ENCODE measurements around the gene SEMA6B.

The SEMA6B gene

GRCh38 chr19:4523306-4524110 is 36.0 kb downstream of the SEMA6B start:
- DNase-seq, result no peak

- DNase-seq, result no peak
These were observed 37.0 kb downstream of the SEMA6B start for GRCh38 chr19:4522291-4523002.

- DNase-seq, result no peak
These were observed 37.6 kb downstream of the SEMA6B start for GRCh38 chr19:4521888-4522242.

- DNase-seq, result no peak
These were observed 38.2 kb downstream of the SEMA6B start for GRCh38 chr19:4521170-4521887.

GRCh38 chr19:4519521-4520277 is 39.8 kb downstream of the SEMA6B start:
- no peak for DNase-seq

- no peak for DNase-seq
These were observed 40.4 kb downstream of the SEMA6B start for GRCh38 chr19:4519172-4519496.

- DNase-seq, result no peak
These were observed 40.9 kb downstream of the SEMA6B start, which contains the start of gene PLIN4 for GRCh38 chr19:4518345-4519171. Gene PLIN4 (minus strand): TSS chr19:4518486. CDS start chr19:4518272, 214 bp downstream.

- DNase-seq, result no peak
These were observed 41.9 kb downstream of the SEMA6B start for GRCh38 chr19:4517451-4518057.

- DNase-seq, result no peak
These were observed 42.6 kb downstream of the SEMA6B start for GRCh38 chr19:4516939-4517300.

GRCh38 chr19:4516199-4516938 is 43.1 kb downstream of the SEMA6B start:
- no peak for DNase-seq

- no peak for DNase-seq
These were observed 43.8 kb downstream of the SEMA6B start for GRCh38 chr19:4515732-4516131.

GRCh38 chr19:4513248-4513647 is 46.2 kb downstream of the SEMA6B start:
- DNase-seq, result no peak

- DNase-seq, result no peak
These were observed 47.4 kb downstream of the SEMA6B start for GRCh38 chr19:4512070-4512469.

GRCh38 chr19:4511300-4512054 is 48.0 kb downstream of the SEMA6B start:
- no peak for DNase-seq

- no peak for DNase-seq
These were observed 48.8 kb downstream of the SEMA6B start for GRCh38 chr19:4510435-4511255.

- no peak for DNase-seq
These were observed 50.8 kb downstream of the SEMA6B start for GRCh38 chr19:4508698-4509097.

GRCh38 chr19:4507804-4508203 is 51.7 kb downstream of the SEMA6B start:
- no peak for DNase-seq

- DNase-seq, result no peak
These were observed 52.4 kb downstream of the SEMA6B start for GRCh38 chr19:4507150-4507452.

GRCh38 chr19:4506449-4507149 is 52.9 kb downstream of the SEMA6B start:
- no peak for DNase-seq

All from NCI-H187 treated with DMSO at 0.1 percent for 48 hours (cell line).